SK-N-SH treated with all-trans-retinoic acid at 6 μM for 48 hours (cell line): ENCODE data around the gene SPOUT1.

Experiments
- ATAC-seq: fragments of 200-7000 bp; cut with Tn5 transposase; 3 replicates; pipeline ENCODE4 v1.9.1; 2020; ENCODE audit warnings: mild to moderate bottlenecking, moderate library complexity
- ARNTL ChIP-seq: fragments of 450-650 bp; formaldehyde crosslinking; IDR thresholded peaks from 2 replicates; pipeline ENCODE4 v1.5.0; 2020; ENCODE audit warnings: low read depth, mild to moderate bottlenecking, moderate library complexity, borderline replicate concordance
- BACH2 ChIP-seq: fragments of 250-450 bp; sonication (Bioruptor Pico); IDR thresholded peaks from 2 replicates; pipeline ENCODE4 v1.9.0; 2021; ENCODE audit warnings: mild to moderate bottlenecking, borderline replicate concordance
- CREB5 ChIP-seq: fragments of 250-450 bp; sonication (Bioruptor Pico); IDR thresholded peaks from 2 replicates; pipeline ENCODE4 v1.5.1; 2020; ENCODE audit warnings: low read depth, mild to moderate bottlenecking, moderate library complexity
- ESRRG ChIP-seq: fragments of 250-450 bp; sonication (Bioruptor Pico); IDR thresholded peaks from 2 replicates; pipeline ENCODE4 v1.6.1; 2021; ENCODE audit warnings: mild to moderate bottlenecking
- GLIS3 ChIP-seq: fragments of 250-450 bp; sonication (Bioruptor Pico); IDR thresholded peaks from 2 replicates; pipeline ENCODE4 v1.5.0; 2020; ENCODE audit warnings: mild to moderate bottlenecking, moderate library complexity
- ISL1 ChIP-seq: fragments of 250-450 bp; sonication (Bioruptor Pico); IDR thresholded peaks from 2 replicates; pipeline ENCODE4 v2.1.2; 2022; ENCODE audit warnings: mild to moderate bottlenecking, moderate library complexity
- OSR1 ChIP-seq: fragments of 250-450 bp; sonication (Bioruptor Pico); IDR thresholded peaks from 2 replicates; pipeline ENCODE4 v1.8.0; 2022; ENCODE audit warnings: moderate library complexity, mild to moderate bottlenecking, inconsistent platforms
- PATZ1 ChIP-seq: fragments of 250-450 bp; sonication (Bioruptor Pico); IDR thresholded peaks from 2 replicates; pipeline ENCODE4 v1.8.0; 2020; ENCODE audit warnings: mild to moderate bottlenecking, moderate library complexity, borderline replicate concordance
- PPARA ChIP-seq: fragments of 250-450 bp; sonication (Bioruptor Pico); IDR thresholded peaks from 2 replicates; pipeline ENCODE4 v1.5.0; 2020; ENCODE audit warnings: mild to moderate bottlenecking, borderline replicate concordance
- RARB ChIP-seq: fragments of 250-450 bp; sonication (Bioruptor Pico); IDR thresholded peaks from 2 replicates; pipeline ENCODE4 v1.8.0; 2021; ENCODE audit warnings: mild to moderate bottlenecking, moderate library complexity
- SNAI2 ChIP-seq: fragments of 250-450 bp; sonication (Bioruptor Pico); IDR thresholded peaks from 2 replicates; pipeline ENCODE4 v1.5.0; 2020; ENCODE audit warnings: mild to moderate bottlenecking, moderate library complexity
- TCF4 ChIP-seq: fragments of 250-450 bp; sonication (Bioruptor Pico); IDR thresholded peaks from 2 replicates; pipeline ENCODE4 v1.8.0; 2021; ENCODE audit warnings: mild to moderate bottlenecking, moderate library complexity, borderline replicate concordance
- TOX ChIP-seq: fragments of 250-450 bp; sonication (Bioruptor Pico); IDR thresholded peaks from 2 replicates; pipeline ENCODE4 v1.8.0; 2021; ENCODE audit warnings: mild to moderate bottlenecking, moderate library complexity, borderline replicate concordance
- TSHZ2 ChIP-seq: fragments of 250-450 bp; sonication (Bioruptor Pico); IDR thresholded peaks from 2 replicates; pipeline ENCODE4 v1.5.0; 2020; ENCODE audit warnings: mild to moderate bottlenecking, moderate library complexity
- ZC3H10 ChIP-seq: fragments of 250-450 bp; sonication (Bioruptor Pico); IDR thresholded peaks from 2 replicates; pipeline ENCODE4 v1.5.1; 2021; ENCODE audit warnings: mild to moderate bottlenecking, moderate library complexity
- ZFP3 ChIP-seq: fragments of 250-450 bp; sonication (Bioruptor Pico); IDR thresholded peaks from 2 replicates; pipeline ENCODE4 v1.5.0; 2020; ENCODE audit warnings: mild to moderate bottlenecking, moderate library complexity
- ZFP30 ChIP-seq: fragments of 450-650 bp; formaldehyde crosslinking; IDR thresholded peaks from 2 replicates; pipeline ENCODE4 v1.5.0; 2022; ENCODE audit warnings: mild to moderate bottlenecking, moderate library complexity
- ZNF565 ChIP-seq: fragments of 450-650 bp; formaldehyde crosslinking; conservative IDR thresholded peaks from 2 replicates; pipeline ENCODE4 v1.5.0; 2020; ENCODE audit warnings: low read depth, mild to moderate bottlenecking, moderate library complexity
- ZNF70 ChIP-seq: fragments of 450-650 bp; formaldehyde crosslinking; IDR thresholded peaks from 2 replicates; pipeline ENCODE4 v1.5.0; 2020; ENCODE audit warnings: mild to moderate bottlenecking, moderate library complexity
- TF ChIP-seq, protein P1 (sequence below): fragments of 250-450 bp; sonication (Bioruptor Pico); IDR thresholded peaks from 2 replicates; pipeline ENCODE4 v1.8.0; 2021; ENCODE audit warnings: low read depth, mild to moderate bottlenecking, moderate library complexity, borderline replicate concordance
- TF ChIP-seq, protein P2 (sequence below): fragments of 250-450 bp; sonication (Bioruptor Pico); IDR thresholded peaks from 2 replicates; pipeline ENCODE4 v1.5.1; 2021; ENCODE audit warnings: mild to moderate bottlenecking, moderate library complexity

SPOUT1 gene

DNA sequence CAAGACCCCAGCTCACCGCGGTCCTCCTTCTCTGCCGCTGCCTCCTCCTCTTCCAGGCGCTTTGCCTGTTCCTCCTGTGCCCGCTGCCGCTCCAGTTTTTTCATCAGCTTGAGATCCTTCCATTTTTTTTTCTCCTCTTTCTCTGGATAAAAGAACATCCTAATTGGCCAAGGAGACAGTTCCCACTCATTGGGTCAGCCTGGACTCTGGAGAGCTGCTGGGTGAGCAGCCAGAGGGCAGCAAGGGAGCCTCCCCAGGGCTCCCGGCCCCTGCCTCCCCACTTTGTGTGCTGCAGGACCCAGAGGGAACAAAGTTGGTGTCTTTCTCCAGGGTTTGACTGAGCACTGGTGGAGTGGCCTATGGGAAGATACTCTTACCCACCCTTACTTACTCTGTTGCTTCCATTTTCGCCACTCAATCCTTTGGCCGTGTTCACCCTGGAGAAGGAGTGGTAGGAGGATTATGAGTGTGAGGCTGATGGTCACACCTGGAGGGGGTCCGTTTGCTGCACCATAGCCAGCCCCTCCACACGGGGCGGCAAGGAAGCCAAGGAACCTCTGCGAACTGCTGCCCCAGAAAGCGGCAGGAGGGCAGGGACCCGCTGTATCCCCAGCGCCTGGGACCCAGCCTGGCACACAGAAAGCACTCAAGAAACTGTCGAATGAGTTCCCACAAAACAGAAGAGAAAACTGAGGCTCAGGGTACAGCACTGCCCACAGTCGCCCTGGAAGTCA, 708 bp downstream of the SPOUT1 start:
- ATAC-seq = peak; percentile 6
- TF ChIP-seq, protein P1, sequence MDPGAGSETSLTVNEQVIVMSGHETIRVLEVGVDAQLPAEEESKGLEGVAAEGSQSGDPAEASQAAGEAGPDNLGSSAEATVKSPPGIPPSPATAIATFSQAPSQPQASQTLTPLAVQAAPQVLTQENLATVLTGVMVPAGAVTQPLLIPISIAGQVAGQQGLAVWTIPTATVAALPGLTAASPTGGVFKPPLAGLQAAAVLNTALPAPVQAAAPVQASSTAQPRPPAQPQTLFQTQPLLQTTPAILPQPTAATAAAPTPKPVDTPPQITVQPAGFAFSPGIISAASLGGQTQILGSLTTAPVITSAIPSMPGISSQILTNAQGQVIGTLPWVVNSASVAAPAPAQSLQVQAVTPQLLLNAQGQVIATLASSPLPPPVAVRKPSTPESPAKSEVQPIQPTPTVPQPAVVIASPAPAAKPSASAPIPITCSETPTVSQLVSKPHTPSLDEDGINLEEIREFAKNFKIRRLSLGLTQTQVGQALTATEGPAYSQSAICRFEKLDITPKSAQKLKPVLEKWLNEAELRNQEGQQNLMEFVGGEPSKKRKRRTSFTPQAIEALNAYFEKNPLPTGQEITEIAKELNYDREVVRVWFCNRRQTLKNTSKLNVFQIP (CRISPR knock-in tag) = no peak
- no peak for TF ChIP-seq ZC3H10
- TF ChIP-seq ISL1 (CRISPR knock-in tag) = no peak
- no peak for TF ChIP-seq ZNF70 (CRISPR knock-in tag)
- TF ChIP-seq TCF4 = no peak
- TF ChIP-seq RARB (CRISPR knock-in tag) = no peak
- TF ChIP-seq OSR1 (CRISPR knock-in tag) = no peak
- no peak for TF ChIP-seq TSHZ2 (CRISPR knock-in tag)
- TF ChIP-seq ESRRG (CRISPR knock-in tag) = no peak
- no peak for TF ChIP-seq ARNTL (CRISPR knock-in tag)
- TF ChIP-seq GLIS3 (CRISPR knock-in tag) = no peak
- no peak for TF ChIP-seq CREB5 (CRISPR knock-in tag)
- TF ChIP-seq, all 23 proteins: peak for 0

GRCh38 chr9:128828267-128828666, 1.3 kb downstream of the SPOUT1 start:
- TF ChIP-seq TCF4 (no peak), ZC3H10 (no peak), PPARA (CRISPR knock-in tag) (no peak), GLIS3 (CRISPR knock-in tag) (no peak), ZFP3 (CRISPR knock-in tag) (no peak)

DNA sequence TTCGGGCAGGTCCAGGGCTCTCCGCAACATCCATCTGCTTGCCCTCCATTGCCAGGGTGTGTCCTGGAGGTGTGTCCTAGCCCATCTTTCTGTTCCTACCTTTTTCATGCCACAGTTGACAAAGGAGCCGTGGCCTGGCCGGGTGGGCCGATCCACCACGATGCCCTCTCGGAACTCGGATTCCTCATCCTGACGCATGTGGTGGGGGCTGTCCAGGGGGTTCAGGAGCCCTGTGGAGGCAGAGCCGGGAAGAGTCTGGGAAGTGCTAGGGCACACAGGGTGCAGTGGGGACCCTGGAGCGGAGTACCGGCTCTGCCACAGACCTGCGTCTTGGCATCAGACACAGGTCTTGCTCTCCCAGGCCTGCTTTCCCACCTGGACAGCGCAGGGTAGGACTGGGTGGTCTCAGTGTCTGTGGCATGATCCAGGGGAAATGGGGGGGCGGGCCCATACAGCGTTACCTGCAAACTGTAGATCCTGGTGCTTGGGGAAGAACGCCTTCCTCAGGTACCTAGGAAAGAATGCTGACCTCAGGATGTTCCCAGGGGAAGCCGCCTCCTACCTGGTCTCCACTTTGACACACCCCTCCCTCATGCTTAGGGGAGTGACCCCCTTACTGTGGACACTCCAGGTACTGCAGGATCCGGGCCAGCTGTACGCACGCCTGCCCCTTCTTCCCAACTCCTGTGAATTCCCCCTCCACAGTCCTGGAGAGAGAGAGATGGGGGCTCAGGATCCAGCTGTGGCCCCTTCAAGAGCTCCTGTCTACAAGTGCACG, 3.5 kb downstream of the SPOUT1 start:
- TF ChIP-seq PPARA (CRISPR knock-in tag) = no peak
- no peak for TF ChIP-seq BACH2
- no peak for TF ChIP-seq ZFP3 (CRISPR knock-in tag)
- no peak for TF ChIP-seq SNAI2 (CRISPR knock-in tag)
- no peak for TF ChIP-seq TOX (CRISPR knock-in tag)
- TF ChIP-seq ZNF70 (CRISPR knock-in tag) = no peak
- TF ChIP-seq, protein P2, sequence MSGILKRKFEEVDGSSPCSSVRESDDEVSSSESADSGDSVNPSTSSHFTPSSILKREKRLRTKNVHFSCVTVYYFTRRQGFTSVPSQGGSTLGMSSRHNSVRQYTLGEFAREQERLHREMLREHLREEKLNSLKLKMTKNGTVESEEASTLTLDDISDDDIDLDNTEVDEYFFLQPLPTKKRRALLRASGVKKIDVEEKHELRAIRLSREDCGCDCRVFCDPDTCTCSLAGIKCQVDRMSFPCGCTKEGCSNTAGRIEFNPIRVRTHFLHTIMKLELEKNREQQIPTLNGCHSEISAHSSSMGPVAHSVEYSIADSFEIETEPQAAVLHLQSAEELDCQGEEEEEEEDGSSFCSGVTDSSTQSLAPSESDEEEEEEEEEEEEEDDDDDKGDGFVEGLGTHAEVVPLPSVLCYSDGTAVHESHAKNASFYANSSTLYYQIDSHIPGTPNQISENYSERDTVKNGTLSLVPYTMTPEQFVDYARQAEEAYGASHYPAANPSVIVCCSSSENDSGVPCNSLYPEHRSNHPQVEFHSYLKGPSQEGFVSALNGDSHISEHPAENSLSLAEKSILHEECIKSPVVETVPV (CRISPR knock-in tag) = no peak
- TF ChIP-seq ARNTL (CRISPR knock-in tag) = no peak
- no peak for TF ChIP-seq ZNF565 (CRISPR knock-in tag)
- no peak for TF ChIP-seq TCF4
- no peak for TF ChIP-seq PATZ1 (CRISPR knock-in tag)
- no peak for TF ChIP-seq RARB (CRISPR knock-in tag)
- TF ChIP-seq TSHZ2 (CRISPR knock-in tag) = no peak
- TF ChIP-seq ZFP30 = no peak
- no peak for TF ChIP-seq GLIS3 (CRISPR knock-in tag)
- no peak for TF ChIP-seq ESRRG (CRISPR knock-in tag)
- no peak for TF ChIP-seq ZC3H10
- TF ChIP-seq ISL1 (CRISPR knock-in tag) = no peak
- ATAC-seq = no peak

More at GRCh38 chr9:128828267-128828666, 1.3 kb downstream of the SPOUT1 start:
- ATAC-seq = no peak
